Endometrial microvascular endothelial cells (primary cell): ENCODE measurements around the gene ADCY1. TPM values are rescaled to one million over a fixed set of nuclear protein-coding genes. Genes with fewer than 3 reads are reported as not detected.

ENCODE experiments used
- in situ Hi-C: cut with HindIII; loops from 2 replicates; pipeline ENCODE4 v1.10.0; 2017; ENCODE audit warnings: low sequenced_read_pairs, low pct_unique_long_range_greater_than_20kb; ENCODE audit errors: inconsistent ontology term
- total RNA-seq: library from RNA; depleted of rRNA; stranded (reverse); fragments of >200 nt; gene quantifications from one replicate; pipeline ENCODE4 v1.2.3, GENCODE V29; 2015; ENCODE audit errors: inconsistent ontology term

Gene ADCY1
- total RNA-seq, 1 donor from 2014 or later, result not detected

DNA sequence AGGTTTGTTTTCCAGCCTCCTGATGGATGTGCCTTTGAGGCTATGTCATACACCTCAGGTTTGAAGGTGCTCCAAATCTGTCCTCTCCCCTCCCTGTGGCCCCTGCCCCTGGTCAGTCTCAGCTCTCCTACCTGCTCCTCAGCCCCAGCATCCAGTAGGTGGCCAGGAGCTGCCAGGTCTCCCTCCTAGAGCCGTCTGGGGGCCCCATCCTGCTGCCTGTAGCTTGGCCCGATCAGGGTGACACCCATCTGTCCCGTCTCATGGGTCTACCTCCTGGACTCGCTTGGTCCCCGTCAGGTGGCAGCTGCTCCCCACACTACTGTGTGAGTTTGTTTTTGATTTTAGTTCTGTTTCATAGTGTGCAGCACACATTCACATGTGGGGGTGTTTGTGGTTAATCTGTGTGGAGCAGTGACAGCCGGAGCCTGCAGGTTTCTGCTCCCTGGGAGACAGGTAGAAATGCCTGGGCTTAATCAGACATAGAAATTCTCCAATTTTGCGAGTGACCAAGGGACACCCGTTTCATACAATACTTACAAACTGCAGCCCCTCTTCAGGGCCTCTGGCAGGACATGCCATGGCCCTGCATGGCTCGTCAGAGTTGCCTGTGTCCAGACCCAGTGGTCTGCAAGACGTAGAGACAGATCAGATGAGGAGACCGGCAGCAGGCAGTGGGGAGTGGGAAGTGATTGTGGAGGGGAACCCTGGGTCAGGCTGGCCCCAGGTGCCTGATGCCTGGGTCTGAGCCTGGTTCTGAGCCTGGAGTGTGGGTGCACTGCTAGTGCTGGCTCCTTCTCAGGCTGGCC lies 17.1 kb downstream of the ADCY1 start:
- in situ Hi-C loops, result no loop called here

- in situ Hi-C loops, result no loop called here
These were observed 18.2 kb downstream of the ADCY1 start for GRCh38 chr7:45592230-45592991.

- in situ Hi-C loops, result no loop called here
These were observed 19.0 kb downstream of the ADCY1 start for GRCh38 chr7:45593121-45593541.

DNA sequence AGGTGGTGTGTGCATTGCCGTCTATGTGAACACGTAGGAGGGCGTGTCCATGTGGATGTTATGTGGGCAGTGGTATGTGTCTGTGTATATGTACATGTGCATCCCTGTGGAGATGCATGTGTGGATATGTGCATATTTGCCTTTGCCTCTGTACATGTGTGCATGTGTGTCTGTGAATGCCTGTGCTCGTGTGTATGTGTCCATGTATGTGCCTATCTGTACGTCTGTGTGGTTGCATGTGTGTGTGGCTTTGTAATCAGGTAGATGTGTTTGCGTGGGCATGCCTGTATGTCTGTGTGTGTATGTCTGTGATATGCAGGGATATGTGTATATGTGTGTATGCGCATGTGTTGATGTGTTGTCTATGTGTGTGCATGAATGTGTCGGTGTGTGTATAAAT lies 19.7 kb downstream of the ADCY1 start:
- in situ Hi-C loops, result no loop called here

DNA sequence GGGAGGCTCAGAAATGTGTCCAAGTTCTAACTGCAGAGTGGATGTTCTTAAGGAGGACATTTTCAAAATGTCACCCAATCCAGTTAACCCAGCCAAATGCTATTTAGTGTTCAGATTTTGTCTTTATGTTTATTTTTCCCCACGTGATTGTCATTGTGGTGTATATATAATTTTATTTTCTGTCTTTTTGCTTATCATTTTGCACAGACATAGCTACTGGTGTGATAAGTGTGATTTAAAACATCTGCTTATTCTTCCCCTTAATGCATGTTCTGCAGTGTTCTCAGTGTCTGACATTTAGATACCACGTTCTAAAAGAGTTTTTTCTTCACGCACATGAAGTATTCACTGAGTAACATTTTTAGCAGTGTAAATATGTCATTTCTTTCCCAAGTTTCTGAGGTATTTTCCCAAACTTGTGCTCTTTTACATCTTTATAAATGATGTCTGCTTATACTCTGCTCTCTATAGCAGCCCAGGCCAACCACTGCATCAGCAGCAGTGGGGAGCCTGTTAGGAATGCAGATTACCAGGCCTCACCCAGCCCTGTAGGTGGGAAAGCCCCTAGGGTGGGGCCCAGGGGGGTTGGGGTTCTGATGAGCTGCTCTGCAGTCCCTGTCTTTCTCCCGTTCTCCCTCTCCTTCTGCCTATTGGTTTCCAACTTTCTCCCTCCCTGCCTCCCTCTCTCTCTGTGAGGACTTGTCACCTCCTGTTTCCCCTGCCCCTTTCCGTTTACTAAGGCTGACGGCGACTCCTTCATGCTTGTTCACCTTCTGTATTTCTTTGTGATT lies 20.8 kb downstream of the ADCY1 start:
- in situ Hi-C loops, result no loop called here

- in situ Hi-C loops, result no loop called here
These were observed 21.9 kb downstream of the ADCY1 start for GRCh38 chr7:45595809-45596664.

GRCh38 chr7:45596665-45597095 lies 22.5 kb downstream of the ADCY1 start:
- in situ Hi-C loops, result no loop called here

- in situ Hi-C loops, result no loop called here
These were observed 23.3 kb downstream of the ADCY1 start for GRCh38 chr7:45597286-45597984.

DNA sequence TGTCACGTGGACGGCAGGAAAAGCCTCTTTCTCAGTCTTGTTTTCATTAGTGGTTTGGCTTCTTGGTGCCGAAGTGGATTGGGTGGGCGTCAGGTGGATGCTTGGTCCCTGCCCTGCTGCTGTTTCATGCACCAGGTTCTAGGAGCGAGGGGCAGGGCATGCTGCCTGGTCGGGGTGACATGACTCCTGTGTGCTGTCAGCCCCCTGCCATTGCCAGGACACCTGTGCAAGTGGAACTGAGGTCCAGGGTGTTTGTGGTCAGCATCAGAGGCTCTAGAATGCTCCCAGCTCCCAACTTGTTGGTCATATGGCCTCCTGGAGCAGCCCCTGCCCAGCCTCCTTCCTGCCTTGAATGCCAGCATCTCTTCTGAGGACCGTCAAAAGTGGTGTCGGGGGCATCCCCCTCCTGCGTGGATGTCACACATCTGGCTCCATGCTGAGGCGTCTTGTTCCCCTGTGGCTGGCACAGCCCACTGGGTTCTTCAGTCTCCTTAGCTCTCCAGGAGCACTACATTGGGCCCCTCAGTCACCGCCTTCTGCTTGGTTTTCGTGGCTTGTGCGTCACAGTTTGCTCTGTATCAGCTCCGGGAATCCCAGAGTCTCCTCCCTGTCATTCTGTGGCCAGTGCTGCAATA lies 24.8 kb downstream of the ADCY1 start:
- in situ Hi-C loops, result no loop called here

DNA sequence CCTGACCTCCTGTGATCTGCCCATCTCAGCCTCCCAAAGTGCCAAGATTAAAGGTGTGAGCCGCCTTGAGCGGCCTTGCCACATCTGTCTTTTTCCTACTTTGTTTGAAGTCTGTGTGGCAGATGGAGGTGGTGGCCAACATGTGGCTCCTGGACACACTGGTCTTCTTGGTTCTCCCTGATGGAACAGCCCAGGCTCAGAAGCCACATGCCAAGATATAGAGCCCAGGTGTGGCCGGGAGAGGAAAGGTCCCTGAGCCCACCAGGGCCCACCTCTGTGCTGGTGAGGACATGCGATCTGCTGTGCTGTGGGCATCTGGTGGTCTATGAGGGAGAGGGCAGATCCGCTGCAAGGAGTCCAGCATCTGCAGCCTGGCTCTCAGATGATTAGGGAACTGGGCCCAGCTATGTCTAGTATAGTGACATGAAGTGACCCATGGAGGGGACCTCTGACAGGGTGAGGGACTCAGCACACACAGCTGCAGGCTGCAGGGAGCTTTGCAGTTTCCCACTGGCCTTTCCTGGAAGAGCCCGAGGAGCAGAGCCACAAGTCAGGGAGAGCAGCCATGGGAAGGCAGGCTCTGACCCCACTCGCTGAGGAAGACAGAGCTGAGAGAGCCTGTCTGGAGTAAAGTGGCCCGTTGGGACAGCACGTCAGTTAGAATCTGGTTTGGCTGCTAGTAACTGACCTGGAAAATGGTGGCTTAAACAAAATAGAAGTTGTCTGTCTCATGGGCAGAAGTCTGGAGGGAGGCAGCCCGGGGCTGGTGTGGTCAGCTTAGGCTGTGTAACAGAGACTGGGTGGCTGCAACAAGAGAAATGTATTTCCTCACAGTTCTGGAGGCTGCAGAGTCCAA lies 25.9 kb downstream of the ADCY1 start:
- in situ Hi-C loops, result no loop called here

DNA sequence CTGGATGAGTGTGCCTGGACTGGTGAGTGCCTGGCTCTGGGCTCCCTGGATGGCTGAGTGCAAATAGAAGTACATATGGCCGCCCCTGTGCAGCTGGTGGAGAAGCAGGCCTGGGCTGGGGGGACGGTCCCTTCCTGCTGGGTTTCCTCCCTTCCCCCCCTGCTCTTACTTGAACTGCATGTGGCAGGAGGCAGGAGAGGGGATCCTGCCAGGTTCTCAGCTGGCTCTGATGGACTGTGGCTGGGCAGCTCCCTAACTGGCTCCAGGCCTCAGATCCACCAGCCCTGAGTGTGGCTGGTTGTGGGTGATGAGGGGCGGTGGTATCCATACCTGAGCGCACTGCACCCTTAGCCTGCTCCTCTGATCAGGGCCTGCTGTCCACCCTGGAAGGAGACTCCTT lies 26.9 kb downstream of the ADCY1 start:
- in situ Hi-C loops, result no loop called here

DNA sequence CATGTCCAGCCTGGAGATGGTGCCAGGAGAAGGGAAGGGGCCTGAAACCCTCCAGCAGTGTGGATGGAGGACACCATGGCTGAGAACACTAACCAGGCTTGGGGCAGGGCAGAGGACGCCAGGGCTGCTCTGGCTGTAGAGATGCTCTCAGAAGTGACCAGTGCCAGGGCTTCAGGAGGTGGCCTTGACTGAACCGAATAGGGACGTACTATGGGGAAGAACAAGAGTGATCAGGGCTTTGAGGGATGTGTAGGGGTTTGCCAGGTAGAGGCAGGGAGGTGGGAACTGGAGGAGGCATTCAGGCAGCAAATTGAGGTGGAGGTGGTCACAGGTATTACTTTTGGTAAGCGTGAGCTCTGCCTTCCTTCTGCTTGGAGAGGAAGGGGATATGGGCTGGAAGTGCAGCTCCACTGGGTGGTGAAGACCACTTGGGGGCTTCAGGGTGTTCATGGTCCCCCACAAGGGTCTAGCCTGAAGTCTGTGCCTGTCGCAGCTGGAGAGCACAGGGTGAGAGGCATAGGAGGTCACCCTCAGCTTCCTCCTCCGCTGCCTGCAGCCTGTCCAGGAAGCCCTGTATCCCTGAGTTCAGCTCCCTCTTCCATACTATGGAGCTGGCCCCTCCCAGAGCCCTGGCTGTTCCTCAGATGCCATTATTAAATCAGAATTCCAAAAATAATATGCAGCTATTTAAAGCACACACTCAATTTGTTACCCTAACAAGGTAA lies 27.8 kb downstream of the ADCY1 start:
- in situ Hi-C loops, result no loop called here

GRCh38 chr7:45606050-45606449 lies 31.9 kb downstream of the ADCY1 start:
- in situ Hi-C loops, result no loop called here

GRCh38 chr7:45606931-45607330 lies 32.8 kb downstream of the ADCY1 start:
- in situ Hi-C loops, result no loop called here

GRCh38 chr7:45609180-45609579 lies 35.0 kb downstream of the ADCY1 start:
- in situ Hi-C loops, result no loop called here

DNA sequence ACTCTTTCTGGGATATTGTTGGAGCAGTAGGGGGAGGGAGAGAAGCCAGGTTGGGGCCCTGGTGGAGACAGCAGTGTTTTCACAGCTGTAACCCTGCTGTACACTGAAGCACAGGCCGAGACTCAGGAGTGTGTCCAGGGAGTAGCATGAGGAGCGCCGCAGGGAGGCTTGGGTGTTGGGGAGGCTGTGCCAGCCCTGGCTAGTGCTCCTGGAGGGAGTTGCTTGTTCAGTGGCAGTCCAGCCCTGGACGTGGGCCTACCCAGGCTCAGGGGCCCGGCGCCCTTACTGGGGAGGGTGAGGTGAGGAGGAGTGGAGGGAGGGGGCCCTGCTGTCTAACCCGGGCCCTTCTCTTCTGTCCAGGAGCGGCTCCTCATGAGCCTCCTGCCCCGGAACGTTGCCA lies 35.9 kb downstream of the ADCY1 start:
- in situ Hi-C loops, result no loop called here
